Ishikawa (cell line): ENCODE results near the gene TSPAN15.

ENCODE experiments used
- CEBPB ChIP-seq: IDR thresholded peaks from 2 replicates; pipeline ENCODE4 v1.6.1; 2012
- EGR1 ChIP-seq: IDR thresholded peaks from 2 replicates; pipeline ENCODE4 v1.6.1; 2012
- EP300 ChIP-seq: IDR thresholded peaks from 2 replicates; pipeline ENCODE4 v1.6.1; 2012; ENCODE audit warnings: borderline replicate concordance
- FOXM1 ChIP-seq: IDR thresholded peaks from 2 replicates; pipeline ENCODE4 v1.6.1; 2012; ENCODE audit warnings: low read depth, borderline replicate concordance
- MAX ChIP-seq: IDR thresholded peaks from 2 replicates; pipeline ENCODE4 v1.6.1; 2012
- RAD21 ChIP-seq: IDR thresholded peaks from 2 replicates; pipeline ENCODE4 v1.6.1; 2012; ENCODE audit warnings: low read depth
- REST ChIP-seq: IDR thresholded peaks from 2 replicates; pipeline ENCODE4 v1.6.1; 2012; ENCODE audit warnings: low read depth, mild to moderate bottlenecking
- TAF1 ChIP-seq: IDR thresholded peaks from 2 replicates; pipeline ENCODE4 v1.6.1; 2012; ENCODE audit warnings: low read depth, mild to moderate bottlenecking
- TEAD4 ChIP-seq: IDR thresholded peaks from 2 replicates; pipeline ENCODE4 v1.6.1; 2012
- USF1 ChIP-seq: IDR thresholded peaks from 2 replicates; pipeline ENCODE4 v1.6.1; 2012
- YY1 ChIP-seq: IDR thresholded peaks from 2 replicates; pipeline ENCODE4 v1.6.1; 2012; ENCODE audit warnings: low read depth
- ZBTB7A ChIP-seq: IDR thresholded peaks from 2 replicates; pipeline ENCODE4 v1.6.1; 2012; ENCODE audit warnings: low read depth

- TF ChIP-seq REST (no peak), MAX (no peak), EP300 (no peak), USF1 (no peak), RAD21 (no peak), EGR1 (no peak), TAF1 (no peak), ZBTB7A (no peak), YY1 (no peak), CEBPB (no peak), TEAD4 (no peak), FOXM1 (no peak)
These were observed 23.6 kb downstream of the TSPAN15 start for GRCh38 chr10:69474742-69475432.
